Fibroblast of the conjunctiva (primary cell): ENCODE results near the gene PCSK2.

Experiments used
- DNase-seq: peaks from one replicate; pipeline ENCODE4 v3.0.0-alpha.2; 2010; ENCODE audit warnings: low read depth

The PCSK2 gene

DNA sequence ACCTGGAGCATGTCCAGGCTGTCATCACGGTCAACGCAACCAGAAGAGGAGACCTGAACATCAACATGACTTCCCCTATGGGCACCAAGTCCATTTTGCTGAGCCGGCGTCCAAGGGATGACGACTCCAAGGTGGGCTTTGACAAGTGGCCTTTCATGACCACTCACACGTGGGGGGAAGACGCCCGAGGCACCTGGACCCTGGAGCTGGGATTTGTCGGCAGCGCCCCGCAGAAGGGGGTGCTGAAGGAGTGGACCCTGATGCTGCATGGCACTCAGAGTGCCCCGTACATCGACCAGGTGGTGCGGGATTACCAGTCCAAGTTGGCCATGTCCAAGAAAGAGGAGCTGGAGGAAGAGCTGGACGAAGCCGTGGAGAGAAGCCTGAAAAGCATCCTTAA lies 254.8 kb downstream of the PCSK2 start:
- no peak for DNase-seq

DNA sequence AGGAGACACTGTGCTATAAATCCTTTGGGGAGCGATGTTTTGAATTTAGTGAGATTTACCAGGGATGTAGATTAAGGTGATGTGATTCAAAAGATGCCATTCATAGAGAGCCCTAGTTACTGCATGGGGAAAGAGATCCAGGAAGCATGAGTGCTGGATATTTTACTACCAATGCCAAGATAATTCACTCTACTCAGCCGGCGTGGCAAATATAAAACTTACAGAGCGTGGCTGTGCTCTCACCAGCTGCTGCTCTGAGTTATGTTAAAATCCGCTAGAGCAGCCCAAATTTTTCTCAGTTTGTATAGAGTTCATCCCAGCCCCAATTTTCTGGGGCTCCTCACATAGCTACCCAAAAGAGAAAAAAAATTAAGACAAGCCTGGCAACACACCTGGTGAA lies 255.7 kb downstream of the PCSK2 start:
- no peak for DNase-seq

DNA sequence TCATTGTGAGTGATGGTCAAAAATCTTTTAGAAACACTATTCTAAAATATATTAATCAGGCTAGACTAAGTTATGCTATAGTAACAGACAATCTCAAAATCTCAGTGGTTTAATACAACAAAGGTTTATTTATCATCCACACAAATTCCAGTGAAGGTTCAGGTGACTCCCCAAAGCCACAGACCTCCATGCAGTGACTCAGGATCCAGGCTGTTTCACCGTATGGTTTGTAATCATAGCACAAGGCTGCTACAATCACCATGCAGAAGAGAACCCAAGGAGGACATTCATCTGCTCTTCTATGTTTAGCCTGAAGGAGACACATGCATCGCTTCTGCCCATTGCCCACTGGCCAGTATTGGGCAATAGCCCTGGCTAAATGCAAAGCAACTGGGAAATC lies 258.2 kb downstream of the PCSK2 start:
- no peak for DNase-seq

DNA sequence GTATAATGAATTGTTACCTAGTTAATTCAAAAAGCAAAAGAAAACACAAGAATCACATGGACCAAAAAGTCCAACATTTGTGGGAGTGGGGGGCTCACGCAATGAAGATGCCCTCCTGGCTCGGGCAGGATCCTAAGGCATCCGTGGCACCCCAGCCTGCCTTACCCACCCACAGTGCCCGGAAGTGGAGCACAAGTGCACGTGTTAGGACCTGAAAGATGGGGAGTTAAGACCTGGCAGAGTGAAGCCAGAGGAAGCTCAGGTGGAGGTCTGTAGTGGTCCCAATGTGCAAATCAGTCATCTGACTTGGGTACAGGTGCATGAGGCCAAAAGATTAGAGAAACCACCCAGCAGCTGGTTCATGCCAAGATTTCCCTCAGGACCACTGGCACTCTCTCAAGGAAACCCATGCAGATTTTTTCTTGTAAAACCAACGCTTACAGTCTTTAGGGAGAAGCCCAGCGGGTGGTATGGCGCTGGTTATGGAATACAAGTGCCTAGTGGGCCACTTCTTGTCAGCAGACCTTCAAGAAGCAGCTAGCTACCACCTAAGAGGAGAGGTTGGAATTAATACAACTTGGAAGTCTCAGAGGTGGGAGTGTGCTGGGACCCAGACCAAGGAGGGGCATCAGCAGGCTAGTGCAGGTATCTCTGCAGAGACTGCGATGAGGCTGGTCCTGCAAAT lies 262.2 kb downstream of the PCSK2 start:
- no peak for DNase-seq

DNA sequence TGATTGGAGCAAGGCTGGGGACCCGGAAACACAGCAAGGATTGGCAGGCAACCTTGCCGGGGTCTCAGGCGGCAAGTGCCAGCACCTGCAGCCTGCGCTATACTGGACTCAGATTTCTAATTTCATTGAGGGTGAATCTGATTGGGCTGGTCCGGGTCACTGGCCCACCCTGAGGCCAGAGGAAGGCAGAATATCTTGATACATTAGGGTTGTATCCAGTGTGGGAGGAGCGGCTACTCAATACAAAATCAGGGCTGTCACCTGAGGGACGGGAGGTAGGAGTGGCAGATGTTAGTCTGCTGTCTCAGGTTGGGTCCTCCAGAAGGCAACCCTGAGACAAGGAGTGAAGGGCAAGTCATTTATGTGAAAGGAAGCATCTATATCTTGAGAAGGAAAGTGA lies 263.7 kb downstream of the PCSK2 start:
- no peak for DNase-seq

DNA sequence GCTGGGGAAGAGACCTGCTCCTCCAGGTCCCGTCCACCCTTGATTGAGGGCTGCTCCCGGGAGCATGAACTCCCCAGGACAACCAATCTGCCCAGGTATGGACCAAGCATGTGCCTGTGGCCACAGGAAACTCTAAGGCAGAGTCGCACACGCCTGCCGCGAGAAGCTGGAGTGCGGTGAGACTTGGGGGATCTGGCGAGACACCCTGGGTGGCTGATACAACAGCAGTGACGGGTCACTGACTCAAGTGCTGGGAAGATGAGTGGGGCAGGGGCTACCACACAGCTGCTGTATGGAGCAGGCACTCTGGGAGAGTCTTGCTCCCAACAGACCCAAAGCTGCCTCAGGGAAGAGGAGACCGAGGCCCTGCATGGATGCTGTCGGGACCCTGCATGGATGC lies 264.2 kb downstream of the PCSK2 start:
- no peak for DNase-seq

DNA sequence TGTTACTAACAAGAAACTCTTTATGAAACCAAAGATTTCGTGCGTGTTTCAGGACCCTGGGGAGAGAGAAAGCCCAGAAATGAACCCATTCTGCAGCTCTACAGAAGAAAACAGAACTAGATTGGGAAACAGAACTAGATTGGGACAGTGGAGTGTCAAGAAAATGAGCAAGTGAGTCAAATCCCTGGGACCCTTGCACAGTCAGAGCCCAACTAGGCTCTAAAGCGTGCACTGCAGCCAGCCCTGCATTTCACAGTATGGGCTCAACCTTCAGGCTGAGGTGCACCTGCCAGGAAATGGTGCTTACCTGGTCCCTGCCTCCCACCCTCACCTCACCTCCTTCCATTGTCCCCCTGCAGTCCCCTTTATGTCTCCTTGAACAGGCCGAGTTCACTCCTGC lies 264.6 kb downstream of the PCSK2 start:
- DNase-seq = no peak

DNA sequence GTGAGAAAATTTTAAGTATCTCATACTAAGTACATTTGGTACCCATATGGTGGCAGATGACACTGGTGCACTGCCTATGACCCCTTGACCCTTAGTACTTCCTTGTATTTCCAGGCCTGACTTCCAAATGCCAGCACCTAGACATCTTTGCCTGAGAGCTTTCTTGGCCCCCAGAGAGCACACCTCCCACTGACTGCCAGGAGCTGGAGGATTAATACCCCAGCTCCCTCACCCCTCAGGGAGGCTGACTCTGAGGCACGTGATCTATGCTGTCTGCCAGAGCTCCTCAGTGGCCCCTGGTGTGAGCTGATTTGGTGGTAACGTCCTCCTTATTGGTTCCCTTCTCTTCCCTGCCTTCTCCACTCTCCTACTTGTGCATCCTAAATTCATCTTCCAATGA lies 266.3 kb downstream of the PCSK2 start:
- DNase-seq = no peak

DNA sequence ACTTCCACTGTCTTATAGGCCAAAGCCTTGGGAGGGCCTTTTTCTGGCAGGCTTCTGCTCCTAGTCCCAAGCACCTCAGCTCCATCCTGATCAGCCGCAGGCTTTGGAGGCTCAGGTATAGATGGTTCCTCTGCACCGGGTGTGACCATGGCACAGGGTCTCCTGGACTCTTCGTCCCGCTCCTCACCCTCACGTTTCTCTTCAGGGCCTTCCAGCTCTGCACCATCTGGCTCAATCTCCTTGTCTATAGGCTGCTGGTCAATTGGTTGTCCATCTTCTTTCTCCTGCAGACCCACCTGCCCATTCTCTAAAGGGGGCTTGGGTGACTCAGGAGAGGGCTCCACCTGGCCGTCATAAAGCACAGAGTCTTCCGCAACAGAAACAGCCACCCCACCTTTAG lies 267.4 kb downstream of the PCSK2 start:
- no peak for DNase-seq

DNA sequence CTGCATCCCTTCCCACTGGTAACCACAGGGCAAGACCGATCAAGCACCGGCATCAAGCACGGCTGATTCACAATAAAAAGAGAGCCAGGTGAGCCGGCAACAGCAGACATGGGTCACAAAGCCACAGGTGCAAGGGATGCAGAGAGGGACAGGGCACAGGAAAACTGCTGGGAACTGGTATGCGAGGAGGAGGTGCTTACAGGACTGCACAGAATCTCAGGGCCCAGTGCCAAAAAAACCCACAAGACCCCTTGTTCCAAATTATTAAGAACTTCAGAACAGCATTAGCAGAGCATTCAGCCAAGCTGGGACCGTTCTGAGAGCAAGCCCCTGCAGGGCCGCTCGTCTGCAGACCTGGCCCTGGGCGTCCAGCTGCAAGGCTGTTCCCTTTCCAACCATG lies 269.0 kb downstream of the PCSK2 start:
- no peak for DNase-seq

DNA sequence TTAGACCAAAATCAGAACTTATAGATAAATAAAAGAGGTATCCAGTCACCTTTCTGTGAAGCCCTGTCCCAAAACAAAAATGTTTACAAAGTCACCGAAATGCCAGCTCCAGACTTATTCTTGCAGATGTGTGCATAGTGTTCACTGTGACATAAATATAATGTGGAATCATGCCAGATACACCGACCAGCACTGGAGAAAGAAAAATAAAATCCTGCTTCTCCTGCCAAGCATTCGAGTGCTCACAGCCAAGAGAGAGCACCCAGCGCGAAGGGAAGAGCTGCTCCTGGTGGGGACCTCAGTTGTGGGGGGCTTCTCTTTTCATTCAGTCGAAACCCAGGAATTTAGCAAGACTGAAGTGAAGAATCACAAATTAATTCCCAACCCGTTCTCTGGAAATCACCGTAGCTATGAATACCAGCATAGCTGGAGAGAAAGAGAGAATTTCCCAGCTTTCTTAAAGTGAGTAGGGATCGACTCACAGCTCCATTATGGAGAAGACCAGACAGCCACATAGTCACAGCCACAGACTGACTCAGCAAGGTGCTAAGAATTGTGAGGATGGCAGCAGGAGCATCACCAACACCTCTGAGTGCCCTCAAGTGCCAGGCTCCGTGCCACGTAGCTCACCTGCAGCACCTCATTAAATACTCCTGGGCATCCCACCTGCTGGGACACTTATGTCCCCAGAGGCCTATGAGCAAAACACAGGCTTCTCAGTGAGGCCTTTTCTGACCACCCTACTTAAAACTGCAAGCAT lies 271.2 kb downstream of the PCSK2 start:
- DNase-seq = no peak

DNA sequence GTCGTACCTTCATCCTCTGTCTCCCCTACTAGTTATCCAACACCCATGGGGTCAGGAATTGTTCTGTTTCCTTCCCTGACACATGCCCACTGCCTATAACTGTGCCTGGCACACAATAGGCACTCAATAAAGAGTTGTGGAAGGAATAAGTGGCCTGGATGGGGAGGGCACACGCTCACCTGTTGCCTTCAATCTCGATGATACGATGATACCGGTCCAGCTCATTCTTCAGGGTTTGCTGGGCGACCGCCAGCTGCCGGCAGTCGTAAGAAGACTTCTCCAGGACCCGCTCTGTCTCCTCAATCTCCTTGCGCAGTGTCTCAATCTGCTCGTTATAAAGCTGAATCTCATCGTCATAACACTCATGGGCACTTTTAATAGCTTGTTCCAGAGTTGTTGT lies 271.8 kb downstream of the PCSK2 start:
- no peak for DNase-seq

DNA sequence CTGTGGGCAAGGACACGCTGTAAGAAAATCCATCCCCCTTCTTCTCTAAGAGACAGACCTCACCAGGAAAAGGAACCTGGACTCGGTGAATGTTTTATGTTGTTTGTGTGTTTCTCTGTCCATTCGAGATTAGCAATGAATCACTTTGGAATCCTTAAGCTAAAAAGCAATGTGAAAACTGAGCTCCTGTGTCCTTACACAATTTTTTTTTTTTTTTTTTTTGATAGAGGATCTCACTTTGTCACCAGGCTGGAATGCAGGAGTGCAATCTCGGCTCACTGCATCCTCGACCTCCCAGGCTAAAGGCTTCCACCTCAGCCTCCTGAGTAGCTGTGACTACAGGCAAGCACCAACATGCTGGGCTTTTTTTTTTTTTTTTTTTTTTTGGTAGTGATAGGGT lies 272.2 kb downstream of the PCSK2 start:
- no peak for DNase-seq

DNA sequence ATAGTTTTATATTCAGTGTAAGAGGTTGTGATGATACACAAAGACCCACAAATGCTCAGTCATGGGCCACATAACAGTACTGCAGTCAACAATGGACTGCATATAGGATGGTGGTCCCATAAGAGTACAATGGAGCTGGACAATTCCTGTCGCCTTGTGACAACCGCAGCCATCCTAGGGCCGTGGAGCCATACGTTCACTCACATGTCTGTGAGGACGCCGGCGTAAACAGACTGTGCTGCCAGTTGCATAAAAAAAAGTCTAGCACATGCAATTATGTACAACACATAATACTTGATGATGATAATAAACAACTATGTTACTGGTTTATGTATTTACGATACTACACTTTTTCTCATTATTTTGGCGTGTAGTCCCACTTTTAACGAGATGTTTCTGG lies 273.4 kb downstream of the PCSK2 start:
- no peak for DNase-seq

DNA sequence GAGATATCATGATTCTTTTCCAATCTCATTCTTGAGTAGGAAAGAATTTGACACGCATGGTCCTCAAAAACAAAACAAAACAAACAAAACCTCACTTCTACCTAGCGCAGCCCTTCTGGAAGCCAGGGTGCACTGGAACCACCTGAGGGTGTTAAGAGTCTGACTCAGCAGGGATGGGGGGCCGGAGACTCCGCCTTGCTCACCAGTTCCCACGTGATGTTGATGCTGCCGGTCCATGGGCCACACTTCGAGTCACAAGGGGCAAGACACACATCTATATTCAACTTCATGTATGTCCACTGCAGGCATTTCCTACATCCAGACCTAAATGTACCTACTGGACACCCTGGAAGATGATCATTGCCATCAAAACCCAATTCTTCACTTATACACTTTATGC lies 274.0 kb downstream of the PCSK2 start:
- no peak for DNase-seq

DNA sequence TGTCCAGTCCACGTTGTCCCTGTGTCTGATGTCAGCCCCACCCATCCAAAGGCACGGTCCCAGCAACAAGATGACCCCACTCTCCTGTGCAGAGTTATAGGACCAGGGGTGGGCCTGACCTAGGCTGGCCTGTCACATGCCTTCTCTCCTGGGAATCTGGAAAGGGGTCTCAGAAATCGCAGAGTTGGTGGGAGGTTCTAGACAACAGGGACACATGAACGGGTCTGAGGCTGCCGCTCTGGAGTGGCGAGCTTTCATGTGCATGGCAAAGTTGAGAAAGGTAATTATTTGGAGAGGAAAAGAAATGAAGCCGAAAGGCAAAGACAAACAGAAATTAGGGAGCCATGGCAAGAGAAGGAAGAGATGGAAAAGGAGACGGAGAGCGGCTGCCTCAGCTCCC lies 274.9 kb downstream of the PCSK2 start:
- no peak for DNase-seq

DNA sequence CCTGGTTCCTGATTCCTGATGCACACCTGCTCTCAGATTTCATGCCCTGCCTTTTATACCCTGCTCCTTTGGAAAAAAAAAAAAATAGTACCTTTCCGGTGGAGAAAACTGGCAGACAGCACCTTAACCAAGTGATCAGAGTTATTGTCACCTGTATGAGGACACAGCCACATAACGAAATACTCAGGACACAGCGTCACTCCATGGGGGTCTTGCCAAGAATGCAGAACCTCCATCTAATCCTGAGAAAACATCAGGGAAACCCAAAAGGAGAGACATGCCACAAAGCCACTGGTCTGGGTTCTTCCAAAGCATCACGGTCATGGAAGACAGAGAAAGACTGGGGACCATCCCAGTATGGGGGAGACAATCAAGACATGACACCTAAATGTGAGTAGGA lies 275.3 kb downstream of the PCSK2 start:
- no peak for DNase-seq

DNA sequence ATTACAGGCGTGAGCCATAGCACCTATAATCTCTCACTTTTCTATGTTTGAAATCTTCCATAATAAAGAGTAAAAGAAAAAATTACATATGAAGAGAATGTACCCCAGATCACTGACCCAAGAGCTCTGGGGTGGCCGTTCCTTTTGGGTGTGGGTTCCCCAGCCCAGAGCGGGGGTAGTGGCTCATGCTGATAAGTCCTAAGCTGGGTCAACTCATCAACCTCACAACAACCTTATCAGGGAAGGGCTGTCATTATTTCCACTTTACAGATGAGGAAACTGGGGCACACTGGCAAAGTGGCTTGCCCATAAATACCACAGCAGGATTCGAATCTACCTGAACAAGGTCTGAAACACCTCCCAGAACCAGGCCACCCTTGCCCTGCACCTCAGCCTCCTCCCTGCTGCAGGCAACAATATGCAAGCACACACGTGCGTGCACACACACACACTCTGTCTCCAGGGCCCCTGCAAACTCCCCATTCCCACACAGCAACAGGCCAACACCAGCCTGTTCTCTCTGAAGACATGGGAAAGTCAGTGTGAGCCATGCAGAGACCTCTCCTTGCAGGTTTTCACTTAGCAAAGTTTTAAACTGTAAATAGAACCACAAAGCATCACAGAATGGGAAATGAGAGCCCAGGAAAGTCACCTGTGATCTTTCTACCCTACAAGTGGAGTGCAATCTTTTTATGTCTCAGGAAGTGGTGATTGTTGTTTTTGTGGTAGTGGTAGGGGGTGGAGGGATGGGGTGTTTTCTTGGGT lies 276.6 kb downstream of the PCSK2 start:
- DNase-seq = no peak

DNA sequence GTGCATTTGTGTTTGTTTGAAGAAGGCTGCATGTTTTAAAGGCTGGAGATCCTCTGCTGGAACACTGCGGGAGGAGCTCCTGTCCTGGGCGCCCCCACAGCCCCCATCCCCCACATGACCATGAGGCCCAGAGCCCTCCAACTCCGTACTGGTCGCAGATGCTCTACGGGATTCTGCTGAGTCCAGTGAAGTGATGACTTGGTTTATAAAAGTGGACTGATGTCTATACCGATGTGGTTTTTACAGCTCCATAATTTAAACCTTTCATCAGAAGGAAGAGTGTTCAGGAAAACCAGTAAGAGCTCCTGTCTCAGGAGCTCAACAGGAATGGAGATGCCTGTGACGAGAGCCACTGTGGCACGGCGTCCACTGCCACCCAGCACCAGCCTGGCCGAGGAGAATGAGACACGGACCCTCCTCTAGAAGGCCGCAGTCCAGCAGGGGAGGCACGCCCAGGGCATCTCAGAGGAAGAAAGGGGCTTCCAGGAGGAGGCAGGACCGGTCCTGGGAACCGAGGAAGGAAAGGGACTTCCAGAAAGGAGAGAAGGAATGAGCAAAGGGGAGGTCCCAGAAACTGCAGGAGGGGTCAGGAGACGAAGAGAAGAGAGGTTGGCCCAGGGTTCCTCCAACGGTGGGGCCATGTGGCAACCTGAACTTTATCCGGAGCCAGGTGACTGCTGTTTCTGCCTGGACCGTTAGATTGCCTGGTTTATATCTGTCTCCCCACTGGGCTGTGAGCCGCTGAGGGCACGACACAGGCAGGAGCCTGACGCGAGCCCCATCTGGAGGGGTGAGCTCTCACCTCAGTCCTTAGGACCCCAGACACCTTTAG lies 277.4 kb downstream of the PCSK2 start:
- no peak for DNase-seq

DNA sequence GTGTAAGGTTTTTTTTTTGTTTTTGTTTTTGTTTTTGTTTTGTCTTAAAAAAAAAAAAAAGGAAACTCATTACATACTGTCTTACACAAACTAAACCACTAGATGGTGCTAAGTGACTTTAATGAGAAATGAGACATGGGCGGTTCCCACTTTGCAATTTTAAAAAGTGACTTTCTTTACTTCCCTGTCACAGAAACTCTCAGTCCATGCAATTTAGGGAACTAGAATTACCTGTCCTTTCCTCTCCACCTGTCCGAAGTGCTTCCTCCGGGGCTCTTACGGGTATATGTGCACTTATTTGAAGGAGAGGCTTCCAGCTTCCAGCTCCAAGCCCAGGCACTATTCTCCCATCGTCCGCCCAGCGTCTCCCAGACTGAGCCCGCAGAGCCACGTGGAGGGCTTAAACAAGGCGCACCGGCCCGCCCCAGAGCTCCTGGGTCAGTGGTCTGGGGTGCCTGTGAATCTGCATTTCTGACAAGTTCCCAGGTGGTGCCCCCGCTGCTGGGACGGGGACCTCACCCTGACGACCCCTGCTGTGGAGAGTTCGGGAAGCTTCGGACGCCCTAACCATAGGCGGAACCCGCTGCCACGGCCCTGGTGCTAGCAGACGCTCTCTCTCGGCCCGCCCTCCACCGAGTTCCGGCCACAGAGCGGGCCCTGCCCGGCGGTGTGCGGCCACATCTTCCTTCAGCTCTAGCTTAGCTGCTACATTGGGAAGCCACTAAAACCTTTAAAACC lies 278.2 kb downstream of the PCSK2 start:
- peak; percentile 36 for DNase-seq

DNA sequence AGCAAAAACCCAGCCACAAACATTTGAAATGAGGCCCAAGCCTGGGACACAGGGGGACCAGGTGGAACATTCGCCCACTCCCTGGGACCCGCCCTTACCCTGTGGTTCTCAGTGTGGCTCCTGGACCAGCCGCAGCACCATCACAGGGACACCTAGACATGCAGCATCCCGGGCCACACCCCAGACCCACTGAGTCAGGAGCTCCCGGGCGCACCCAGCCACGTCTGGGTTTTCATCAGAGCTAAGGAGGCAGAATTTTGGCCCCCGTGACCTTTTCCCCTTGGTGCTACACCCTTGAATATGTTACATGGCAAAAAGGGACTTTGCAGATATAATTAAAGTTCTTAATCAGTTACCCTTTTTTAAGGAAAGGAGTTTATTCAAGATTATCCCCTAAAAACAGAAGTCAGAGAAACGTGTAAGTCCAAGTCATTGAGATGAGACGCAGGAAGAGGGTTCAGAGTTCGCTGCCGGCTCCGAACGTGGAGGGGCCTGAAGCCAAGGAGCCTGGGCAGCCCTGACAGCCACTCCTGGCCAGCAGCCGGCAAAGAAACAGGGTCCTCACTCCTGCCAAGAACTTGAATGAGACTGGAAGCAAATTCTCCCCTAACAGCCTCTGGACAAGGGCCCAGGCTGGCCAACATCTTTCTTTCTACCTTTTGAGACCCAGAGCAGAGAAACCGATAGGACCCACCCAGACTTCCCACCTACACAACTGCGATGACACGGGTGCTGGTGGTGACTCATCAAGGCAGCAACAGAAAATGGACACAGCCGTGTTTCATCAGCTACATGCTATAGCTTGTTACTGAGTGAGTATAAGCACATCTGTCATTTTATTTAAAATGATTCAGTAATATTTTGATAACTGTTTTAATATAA lies 279.0 kb downstream of the PCSK2 start:
- DNase-seq = peak; percentile 23
